BE2C (cell line): ENCODE results near the gene MAPK9.
"Not testable (repeated sequence)": the region's sequence is repeated elsewhere in the genome, so short reads cannot be mapped to it uniquely, and the experiment has no call there.

Experiments used
- DNase-seq: peaks from one replicate; pipeline ENCODE4 v3.0.0-alpha.2; 2020
- H3K27me3 ChIP-seq: fragments of 250-450 bp; sonication (Bioruptor Pico); 2 replicates; pipeline ENCODE4 v1.5.1; 2020; ENCODE audit warnings: mild to moderate bottlenecking
- H3K36me3 ChIP-seq: fragments of 250-450 bp; sonication (Bioruptor Pico); 2 replicates; pipeline ENCODE4 v1.5.1; 2020; ENCODE audit warnings: mild to moderate bottlenecking
- H3K4me1 ChIP-seq: fragments of 250-450 bp; sonication (Bioruptor Pico); 2 replicates; pipeline ENCODE4 v1.5.1; 2020
- H3K4me3 ChIP-seq: 2 replicates; pipeline ENCODE4 v1.5.1; 2011; ENCODE audit warnings: low read depth, low read length
- H3K9me3 ChIP-seq: fragments of 250-450 bp; sonication (Bioruptor Pico); 2 replicates; pipeline ENCODE4 v1.5.1; 2020
- TF ChIP-seq, protein P1 (sequence below): IDR thresholded peaks from 2 replicates; pipeline ENCODE4 v1.5.1; 2012; ENCODE audit warnings: mild to moderate bottlenecking, low read depth, low read length

MAPK9 gene

DNA sequence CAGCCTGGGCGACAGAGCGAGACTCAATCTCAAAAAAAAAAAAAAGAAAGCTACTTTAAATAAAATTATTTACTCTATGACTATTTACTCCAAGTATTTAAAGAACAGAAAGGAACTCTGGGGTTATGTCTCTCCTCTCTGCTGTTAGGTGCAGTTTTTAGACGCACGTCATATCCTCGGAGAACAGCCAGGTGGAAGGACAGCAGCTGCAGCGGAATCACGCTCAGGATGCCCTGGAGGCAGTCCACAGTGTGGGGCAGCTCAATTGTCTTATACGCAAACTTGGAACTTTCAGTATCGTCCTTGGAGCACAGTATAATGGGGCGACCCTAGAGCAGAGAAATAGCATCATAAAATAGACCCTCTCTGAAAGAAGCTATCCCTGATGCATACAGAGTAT is 10.4 kb upstream of the MAPK9 start:
- 0 out of 2 replicates have a peak, but pooled peaks cover 3% of the 10 kb centered on the region for H3K27me3 ChIP-seq
- H3K4me3 ChIP-seq, result no peak overlapping the region
- no peaks in the 10 kb centered on the region for H3K9me3 ChIP-seq
- TF ChIP-seq, protein P1, sequence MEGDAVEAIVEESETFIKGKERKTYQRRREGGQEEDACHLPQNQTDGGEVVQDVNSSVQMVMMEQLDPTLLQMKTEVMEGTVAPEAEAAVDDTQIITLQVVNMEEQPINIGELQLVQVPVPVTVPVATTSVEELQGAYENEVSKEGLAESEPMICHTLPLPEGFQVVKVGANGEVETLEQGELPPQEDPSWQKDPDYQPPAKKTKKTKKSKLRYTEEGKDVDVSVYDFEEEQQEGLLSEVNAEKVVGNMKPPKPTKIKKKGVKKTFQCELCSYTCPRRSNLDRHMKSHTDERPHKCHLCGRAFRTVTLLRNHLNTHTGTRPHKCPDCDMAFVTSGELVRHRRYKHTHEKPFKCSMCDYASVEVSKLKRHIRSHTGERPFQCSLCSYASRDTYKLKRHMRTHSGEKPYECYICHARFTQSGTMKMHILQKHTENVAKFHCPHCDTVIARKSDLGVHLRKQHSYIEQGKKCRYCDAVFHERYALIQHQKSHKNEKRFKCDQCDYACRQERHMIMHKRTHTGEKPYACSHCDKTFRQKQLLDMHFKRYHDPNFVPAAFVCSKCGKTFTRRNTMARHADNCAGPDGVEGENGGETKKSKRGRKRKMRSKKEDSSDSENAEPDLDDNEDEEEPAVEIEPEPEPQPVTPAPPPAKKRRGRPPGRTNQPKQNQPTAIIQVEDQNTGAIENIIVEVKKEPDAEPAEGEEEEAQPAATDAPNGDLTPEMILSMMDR, result no peak
- H3K36me3 ChIP-seq, result no peaks in the 10 kb centered on the region
- H3K4me1 ChIP-seq, result peaks cover 4% of the 10 kb centered on the region
- no peak for DNase-seq

DNA sequence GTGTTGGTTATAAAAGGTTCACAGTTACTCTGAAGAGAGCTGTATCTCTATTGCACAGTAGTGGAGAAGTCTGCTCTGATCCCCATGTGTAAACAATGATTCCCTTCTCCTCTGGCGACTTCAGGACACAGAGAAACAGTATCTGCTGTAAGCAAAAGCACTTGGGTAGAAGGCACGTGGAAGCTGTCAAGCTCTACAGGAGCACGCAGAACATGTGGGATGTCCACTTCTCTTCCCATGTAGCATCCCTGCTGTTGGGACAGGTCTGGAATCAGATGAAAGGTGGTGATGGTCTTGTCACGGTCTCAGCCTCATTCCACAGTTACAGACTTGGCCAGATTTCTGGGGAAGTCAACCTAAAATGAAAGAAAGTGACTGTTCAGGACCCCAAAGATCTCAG is 9.4 kb upstream of the MAPK9 start:
- H3K4me1 ChIP-seq, result peaks cover 4% of the 10 kb centered on the region
- no peaks in the 10 kb centered on the region for H3K9me3 ChIP-seq
- H3K4me3 ChIP-seq, result no peak overlapping the region
- no peak for DNase-seq
- TF ChIP-seq, protein P1, result no peak
- 0 out of 2 replicates have a peak, but pooled peaks cover 3% of the 10 kb centered on the region for H3K27me3 ChIP-seq
- H3K36me3 ChIP-seq, result no peaks in the 10 kb centered on the region

DNA sequence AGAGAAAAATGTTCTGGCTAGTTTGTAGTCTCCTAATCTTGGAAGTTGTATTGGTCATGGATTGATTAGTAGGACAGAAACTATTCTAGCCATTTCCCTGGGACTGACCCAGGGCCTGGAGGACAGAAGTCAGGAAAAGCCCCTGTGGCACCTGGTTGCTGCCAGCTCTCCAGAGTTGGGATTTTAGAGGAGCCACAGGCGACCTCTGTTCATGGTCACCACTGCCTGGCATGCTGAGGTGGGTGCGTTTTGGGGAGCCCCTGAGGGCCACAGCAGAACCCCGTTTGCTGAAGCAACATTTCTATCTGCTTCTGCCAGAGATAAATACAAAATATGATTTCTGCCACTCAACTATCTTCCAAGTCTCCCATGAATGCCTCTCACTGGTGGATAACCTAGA is 7.6 kb upstream of the MAPK9 start:
- no peak for DNase-seq
- H3K4me1 ChIP-seq, result no peaks in the 10 kb centered on the region
- TF ChIP-seq, protein P1, result no peak

DNA sequence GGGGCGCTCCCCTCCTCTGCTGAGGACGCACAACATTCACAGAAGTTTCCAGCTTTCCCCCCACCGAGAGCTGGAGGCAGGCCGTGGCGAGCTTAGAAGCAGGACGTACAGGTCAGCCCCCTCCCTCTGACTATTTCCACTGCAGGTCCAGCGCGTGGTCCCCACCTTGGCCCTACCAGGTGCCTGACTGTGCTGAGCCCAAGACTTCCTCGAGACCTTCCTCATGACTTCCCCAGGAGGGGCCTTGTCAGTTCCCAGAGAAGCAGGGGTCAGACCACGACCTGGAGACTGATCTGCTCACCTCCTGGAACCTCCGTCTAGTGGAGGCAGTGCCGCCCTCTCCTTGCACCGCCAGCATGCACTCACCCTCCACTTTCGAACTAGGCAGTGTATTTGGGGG is 7.1 kb upstream of the MAPK9 start:
- not testable (repeated sequence) for H3K4me1 ChIP-seq, H3K36me3 ChIP-seq, H3K4me3 ChIP-seq, DNase-seq, H3K9me3 ChIP-seq, H3K27me3 ChIP-seq

More for the DNA sequence above, 7.6 kb upstream of the MAPK9 start:
- Histone ChIP-seq H3K9me3 (no peaks in the 10 kb centered on the region), H3K36me3 (no peaks in the 10 kb centered on the region), H3K27me3 (0 out of 2 replicates have a peak, but pooled peaks cover 3% of the 10 kb centered on the region), H3K4me3 (no peak overlapping the region)

DNA sequence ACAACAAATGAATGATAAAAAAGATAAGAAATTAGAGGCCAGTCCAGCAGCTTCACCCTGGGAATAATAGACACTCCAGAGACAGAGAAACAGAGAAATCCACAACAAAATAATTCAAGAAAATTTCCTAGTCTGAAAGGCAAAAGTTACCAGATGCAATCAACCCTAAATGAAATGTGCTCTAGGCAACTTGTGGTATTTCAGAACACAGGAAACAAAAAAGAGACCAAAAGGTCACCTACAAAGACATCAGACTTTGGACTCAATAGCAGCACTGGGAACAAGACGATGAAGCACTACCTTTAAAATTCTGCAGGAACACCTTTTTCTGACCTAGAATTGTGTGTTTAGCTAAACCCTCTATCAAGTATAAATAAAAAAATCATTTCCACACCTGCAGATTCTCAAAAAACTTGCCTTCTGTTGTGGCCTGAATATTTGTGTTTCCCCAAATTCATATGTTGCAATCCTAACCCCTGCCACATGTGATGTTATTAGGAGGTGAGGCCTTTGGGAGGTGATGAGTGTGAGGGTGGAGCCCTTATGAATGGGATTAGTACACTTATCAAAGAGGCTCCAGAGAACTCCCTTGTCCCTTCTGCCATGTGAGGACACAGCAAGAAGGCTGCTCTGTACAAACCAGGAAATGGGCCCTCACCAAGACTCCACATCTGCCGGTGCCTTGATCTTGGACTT is 5.9 kb upstream of the MAPK9 start:
- Histone ChIP-seq H3K4me3 (no peak overlapping the region), H3K9me3 (no peaks in the 10 kb centered on the region), H3K36me3 (no peaks in the 10 kb centered on the region), H3K27me3 (0 out of 2 replicates have a peak, but pooled peaks cover 3% of the 10 kb centered on the region), H3K4me1 (no peaks in the 10 kb centered on the region)
- DNase-seq, result no peak
- TF ChIP-seq, protein P1, result no peak

DNA sequence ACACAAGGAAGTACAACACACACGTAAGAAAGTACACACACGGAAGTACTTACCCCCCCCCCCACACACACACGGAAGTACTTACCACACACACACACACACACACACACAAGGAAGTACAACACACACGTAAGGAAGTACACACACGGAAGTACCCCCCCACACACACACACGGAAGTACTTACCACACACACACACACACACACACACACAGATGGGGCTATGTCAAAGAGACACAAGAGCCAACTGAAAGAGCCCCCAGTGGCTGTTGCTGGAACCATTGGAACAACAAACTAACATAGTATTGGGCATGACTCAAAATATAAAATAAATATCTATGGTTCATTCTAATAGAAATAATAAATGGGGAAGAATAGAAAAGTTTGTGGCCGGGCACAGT is 4.9 kb upstream of the MAPK9 start:
- no peaks in the 10 kb centered on the region for H3K9me3 ChIP-seq
- no peak for DNase-seq
- no peaks in the 10 kb centered on the region for H3K4me1 ChIP-seq
- H3K36me3 ChIP-seq, result no peaks in the 10 kb centered on the region
- H3K27me3 ChIP-seq, result 0 out of 2 replicates have a peak, but pooled peaks cover 3% of the 10 kb centered on the region
- TF ChIP-seq, protein P1, result peak; percentile 19; the same call in 1 of the 2 replicates
- no peak overlapping the region for H3K4me3 ChIP-seq
